Suprapubic skin (tissue), 4 donors: ENCODE results near the gene ELL.

Experiments
- EP300 ChIP-seq: sonication (generic); formaldehyde crosslinking; IDR thresholded peaks from one replicate; pipeline ENCODE4 v1.6.1; 2017; ENCODE audit warnings: antibody characterized with exemption
- POLR2A ChIP-seq, 2 donors: fragments of 450-650 bp; IDR thresholded peaks; one replicate each; pipeline ENCODE4 v1.6.1; 2017; ENCODE audit warnings: antibody characterized with exemption in 2 of 2, mild to moderate bottlenecking in 2 of 2, moderate library complexity in 2 of 2
- POLR2AphosphoS5 ChIP-seq, 3 donors: sonication (generic); formaldehyde crosslinking; IDR thresholded peaks; one replicate each; pipeline ENCODE4 v1.6.1; 2017; ENCODE audit warnings: antibody characterized with exemption in 3 of 3
- TF ChIP-seq, protein P1 (sequence below), 2 donors: fragments of 200-600 bp in 1 of 2; fragments of 450-650 bp in 1 of 2; sonication (generic) in 1 of 2; IDR thresholded peaks; one replicate each; pipeline ENCODE4 v1.5.1; 2016 to 2019; ENCODE audit warnings: antibody characterized with exemption in 2 of 2, mild to moderate bottlenecking in 1 of 2, moderate library complexity in 1 of 2

DNA sequence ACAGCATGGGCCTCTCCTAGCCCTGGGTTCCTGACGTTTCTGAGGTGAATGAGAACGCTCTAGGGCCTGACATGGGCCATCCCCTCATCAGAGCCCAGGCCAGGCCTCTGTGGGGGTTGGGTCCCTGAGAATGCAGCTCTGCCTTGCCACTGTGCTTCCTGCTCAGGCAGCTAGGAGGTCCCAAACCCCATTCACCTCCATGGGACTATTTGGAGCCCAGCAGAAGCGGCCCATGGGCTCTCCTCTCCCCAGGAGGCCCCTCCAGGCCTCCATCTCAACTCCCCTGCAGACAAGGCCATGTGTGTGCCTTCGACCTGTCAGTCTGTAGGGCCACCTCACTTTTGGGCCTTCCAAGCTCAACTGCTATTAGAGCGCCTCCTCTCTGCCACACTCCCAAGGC lies 36.9 kb downstream of the ELL start:
- TF ChIP-seq POLR2A (IDR thresholded peaks at IDR 0.05) (no peak), EP300 (no peak), POLR2AphosphoS5 (IDR thresholded peaks at IDR 0.05) (no peak)
- TF ChIP-seq, protein P1, sequence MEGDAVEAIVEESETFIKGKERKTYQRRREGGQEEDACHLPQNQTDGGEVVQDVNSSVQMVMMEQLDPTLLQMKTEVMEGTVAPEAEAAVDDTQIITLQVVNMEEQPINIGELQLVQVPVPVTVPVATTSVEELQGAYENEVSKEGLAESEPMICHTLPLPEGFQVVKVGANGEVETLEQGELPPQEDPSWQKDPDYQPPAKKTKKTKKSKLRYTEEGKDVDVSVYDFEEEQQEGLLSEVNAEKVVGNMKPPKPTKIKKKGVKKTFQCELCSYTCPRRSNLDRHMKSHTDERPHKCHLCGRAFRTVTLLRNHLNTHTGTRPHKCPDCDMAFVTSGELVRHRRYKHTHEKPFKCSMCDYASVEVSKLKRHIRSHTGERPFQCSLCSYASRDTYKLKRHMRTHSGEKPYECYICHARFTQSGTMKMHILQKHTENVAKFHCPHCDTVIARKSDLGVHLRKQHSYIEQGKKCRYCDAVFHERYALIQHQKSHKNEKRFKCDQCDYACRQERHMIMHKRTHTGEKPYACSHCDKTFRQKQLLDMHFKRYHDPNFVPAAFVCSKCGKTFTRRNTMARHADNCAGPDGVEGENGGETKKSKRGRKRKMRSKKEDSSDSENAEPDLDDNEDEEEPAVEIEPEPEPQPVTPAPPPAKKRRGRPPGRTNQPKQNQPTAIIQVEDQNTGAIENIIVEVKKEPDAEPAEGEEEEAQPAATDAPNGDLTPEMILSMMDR (IDR thresholded peaks at IDR 0.05), result no peak
